Measurements from ENCODE around the gene FCRL1. TPM values are rescaled to one million over a fixed set of nuclear protein-coding genes. Genes with fewer than 3 reads are reported as not detected.

The FCRL1 gene
- total and polyA plus RNA-seq, 5 donors from 2014 or later, result 1.7 to 2.9 (median 2.3) TPM

- Mint-ChIP-seq H3K4me1 (peaks cover 0 to 19% (median 3%) of the 10 kb centered on the region in 4 donors), H3K9me3 (peaks cover 0 to 1% (median 0%) of the 10 kb centered on the region in 7 donors), H3K27ac (peak overlapping the region in 1 of 3 donors; percentile 58), H3K27me3 (no peaks in the 10 kb centered on the region), H3K4me3 (no peak overlapping the region), H3K36me3 (no peaks in the 10 kb centered on the region)
- no peaks in the 10 kb centered on the region for H3K36me3 ChIP-seq (ENCODE audit: control insufficient read depth, insufficient read depth, low read length)
- no peak overlapping the region for H3K4me3 ChIP-seq (ENCODE audit: low read depth, low read length)
- H3K27ac ChIP-seq (ENCODE audit: insufficient read depth, low read length, poor library complexity, severe bottlenecking), result no peak overlapping the region
- H3K9me3 ChIP-seq (ENCODE audit: control insufficient read depth in 2 of 2, low read length in 2 of 2), result no peaks in the 10 kb centered on the region
- ATAC-seq (ENCODE audit: low read depth in 2 of 2) (no peak), DNase-seq (no peak)
- peaks cover 5% of the 10 kb centered on the region for H3K4me1 ChIP-seq (ENCODE audit: control insufficient read depth, insufficient read depth, low read length, poor library complexity, severe bottlenecking)
- H3K27me3 ChIP-seq (ENCODE audit: control insufficient read depth, insufficient read depth, low read length), result no peaks in the 10 kb centered on the region
Measured at GRCh38 chr1:157748262-157748817, 71.6 kb downstream of the FCRL1 start.

Other genes starting within 250 kb of the FCRL1 start
- gene FCRL4, start 222.0 kb downstream of the FCRL1 start, total RNA-seq, result not detected
- gene FCRL4, start 222.0 kb downstream of the FCRL1 start, polyA plus RNA-seq, result not detected
- 24.8 TPM for gene FCRL3, start 119.4 kb downstream of the FCRL1 start, total RNA-seq
- 10 to 100 TPM; 41.1 to 69.9 (median 61.8) TPM for gene FCRL3, start 119.4 kb downstream of the FCRL1 start, polyA plus RNA-seq
- 0.17 TPM for gene FCRL2, start 43.0 kb downstream of the FCRL1 start, total RNA-seq
- gene FCRL2, start 43.0 kb downstream of the FCRL1 start, polyA plus RNA-seq, result under 1 TPM in 2 of 4 donors, not detected in 2; 0.09 to 0.15 TPM
- gene CD5L, start 21.7 kb upstream of the FCRL1 start, total RNA-seq, result not detected
- not detected for gene CD5L, start 21.7 kb upstream of the FCRL1 start, polyA plus RNA-seq
- gene KIRREL1, start 173.5 kb upstream of the FCRL1 start, total RNA-seq, result not detected
- not detected for gene KIRREL1, start 173.5 kb upstream of the FCRL1 start, polyA plus RNA-seq